DOHH2 (cell line): Measurements from ENCODE around the gene UBE2L3.

Experiments
- H3F3A ChIP-seq: fragments of 200-600 bp; sonication (generic), shearing (Covaris generic); 2 replicates; pipeline ENCODE4 v1.6.0; 2016; ENCODE audit warnings: antibody characterized with exemption, mild to moderate bottlenecking; ENCODE audit not compliant: control insufficient read depth, insufficient read depth
- H3K27ac ChIP-seq: fragments of 200-600 bp; sonication (generic); 2 replicates; pipeline ENCODE4 v1.5.1; 2014; ENCODE audit warnings: low read depth, mild to moderate bottlenecking, low read length, moderate library complexity
- H3K27me3 ChIP-seq: fragments of 200-600 bp; sonication (generic); 2 replicates; pipeline ENCODE4 v1.6.1; 2014; ENCODE audit warnings: mild to moderate bottlenecking, low read length, mixed read lengths; ENCODE audit not compliant: control insufficient read depth
- H3K36me3 ChIP-seq: fragments of 200-600 bp; sonication (generic); 2 replicates; pipeline ENCODE4 v1.6.1; 2014; ENCODE audit warnings: mild to moderate bottlenecking, low read length, moderate library complexity, mixed read lengths; ENCODE audit not compliant: control insufficient read depth
- H3K4me1 ChIP-seq: fragments of 200-600 bp; sonication (generic); 2 replicates; pipeline ENCODE4 v1.6.1; 2014; ENCODE audit warnings: mild to moderate bottlenecking, low read length, mixed read lengths; ENCODE audit not compliant: control insufficient read depth
- H3K4me2 ChIP-seq: fragments of 200-600 bp; sonication (generic); 2 replicates; pipeline ENCODE4 v1.6.0; 2014; ENCODE audit warnings: mild to moderate bottlenecking, low read length, moderate library complexity
- H3K4me3 ChIP-seq: fragments of 200-600 bp; sonication (generic); 2 replicates; pipeline ENCODE4 v1.5.1; 2014; ENCODE audit warnings: mild to moderate bottlenecking, low read length, mixed read lengths
- H3K79me2 ChIP-seq: fragments of 200-600 bp; sonication (generic); 2 replicates; pipeline ENCODE4 v1.6.1; 2014; ENCODE audit warnings: mild to moderate bottlenecking, low read length, mixed read lengths; ENCODE audit not compliant: control insufficient read depth
- H3K9me2 ChIP-seq: fragments of 200-600 bp; sonication (generic); replicated peaks from 2 replicates; pipeline ENCODE4 v1.6.1; 2014; ENCODE audit warnings: mild to moderate bottlenecking, low read length, mixed read lengths; ENCODE audit not compliant: control insufficient read depth
- H3K9me3 ChIP-seq: fragments of 200-600 bp; sonication (generic); 2 replicates; pipeline ENCODE4 v1.6.1; 2014; ENCODE audit warnings: antibody characterized with exemption, low read length, mixed read lengths; ENCODE audit not compliant: control insufficient read depth, insufficient read depth
- H4K20me1 ChIP-seq: fragments of 200-600 bp; sonication (generic); 2 replicates; pipeline ENCODE4 v1.6.0; 2014; ENCODE audit warnings: low read depth, mild to moderate bottlenecking, antibody characterized with exemption, low read length, moderate library complexity; ENCODE audit not compliant: control insufficient read depth, insufficient read depth
- EZH2phosphoT487 ChIP-seq: fragments of 200-600 bp; sonication (generic); IDR thresholded peaks from 2 replicates; pipeline ENCODE4 v1.6.1; 2017; ENCODE audit warnings: borderline replicate concordance, mild to moderate bottlenecking, antibody characterized with exemption, low read length, moderate library complexity, mixed read lengths
- TF ChIP-seq, protein P1 (sequence below): fragments of 200-600 bp; sonication (generic); IDR thresholded peaks from one replicate; pipeline ENCODE4 v1.5.1; 2014; ENCODE audit warnings: antibody characterized with exemption, mild to moderate bottlenecking, low read depth, low read length; ENCODE audit not compliant: poor library complexity, severe bottlenecking

UBE2L3 gene

GRCh38 chr22:21629255-21630149, 62.0 kb downstream of the UBE2L3 start, which contains the start of gene YDJC:
TSS of gene YDJC (minus strand) at chr22:21630022. CDS start at chr22:21630014, 8 bp downstream.
- peak within 1 kb of the TSS; percentile 92 for H3K4me3 ChIP-seq
- peaks cover 27% of the 10 kb centered on the region for H3F3A ChIP-seq
- H3K27ac ChIP-seq = peak within 1 kb of the TSS; percentile 88
- H4K20me1 ChIP-seq = 0 out of 2 replicates have a peak, but pooled peaks cover 3% of the 10 kb centered on the region
- no peaks in the 10 kb centered on the region; the same call in 1 of the 2 replicates for H3K9me3 ChIP-seq
- H3K79me2 ChIP-seq = peaks cover 53% of the 10 kb centered on the region
- no peaks in the 10 kb centered on the region for H3K27me3 ChIP-seq
- TF ChIP-seq, protein P1, sequence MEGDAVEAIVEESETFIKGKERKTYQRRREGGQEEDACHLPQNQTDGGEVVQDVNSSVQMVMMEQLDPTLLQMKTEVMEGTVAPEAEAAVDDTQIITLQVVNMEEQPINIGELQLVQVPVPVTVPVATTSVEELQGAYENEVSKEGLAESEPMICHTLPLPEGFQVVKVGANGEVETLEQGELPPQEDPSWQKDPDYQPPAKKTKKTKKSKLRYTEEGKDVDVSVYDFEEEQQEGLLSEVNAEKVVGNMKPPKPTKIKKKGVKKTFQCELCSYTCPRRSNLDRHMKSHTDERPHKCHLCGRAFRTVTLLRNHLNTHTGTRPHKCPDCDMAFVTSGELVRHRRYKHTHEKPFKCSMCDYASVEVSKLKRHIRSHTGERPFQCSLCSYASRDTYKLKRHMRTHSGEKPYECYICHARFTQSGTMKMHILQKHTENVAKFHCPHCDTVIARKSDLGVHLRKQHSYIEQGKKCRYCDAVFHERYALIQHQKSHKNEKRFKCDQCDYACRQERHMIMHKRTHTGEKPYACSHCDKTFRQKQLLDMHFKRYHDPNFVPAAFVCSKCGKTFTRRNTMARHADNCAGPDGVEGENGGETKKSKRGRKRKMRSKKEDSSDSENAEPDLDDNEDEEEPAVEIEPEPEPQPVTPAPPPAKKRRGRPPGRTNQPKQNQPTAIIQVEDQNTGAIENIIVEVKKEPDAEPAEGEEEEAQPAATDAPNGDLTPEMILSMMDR = peak; percentile 78
- no peak for TF ChIP-seq EZH2phosphoT487
- peaks cover 46% of the 10 kb centered on the region for H3K36me3 ChIP-seq
- H3K4me2 ChIP-seq = peak within 1 kb of the TSS; percentile 89
- H3K9me2 ChIP-seq = no peaks in the 10 kb centered on the region
- H3K4me1 ChIP-seq = peaks cover 56% of the 10 kb centered on the region

DNA sequence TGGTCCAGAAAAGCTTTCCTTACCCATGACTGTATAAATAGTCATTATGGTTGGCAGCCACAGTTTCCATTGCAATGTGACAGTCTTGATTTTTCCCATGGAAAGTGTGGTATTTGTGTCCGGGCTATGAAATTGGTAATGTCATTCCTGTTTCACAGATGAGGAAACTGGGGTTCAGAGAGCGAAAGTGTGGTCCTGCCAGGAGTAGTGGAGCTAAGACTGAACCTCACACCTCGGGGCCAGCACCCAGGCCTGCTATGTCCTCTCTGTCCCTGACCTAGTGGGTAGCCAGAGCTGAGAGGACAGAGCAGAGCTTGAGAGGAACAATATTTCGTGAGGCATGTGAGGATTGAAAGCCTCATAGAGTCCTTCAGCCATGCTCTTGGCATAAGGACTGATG, 63.5 kb downstream of the UBE2L3 start:
- H3K36me3 ChIP-seq = peaks cover 36% of the 10 kb centered on the region
- H4K20me1 ChIP-seq = 0 out of 2 replicates have a peak, but pooled peaks cover 3% of the 10 kb centered on the region
- H3K9me2 ChIP-seq = no peaks in the 10 kb centered on the region
- H3K4me1 ChIP-seq = peaks cover 45% of the 10 kb centered on the region
- H3K27me3 ChIP-seq = no peaks in the 10 kb centered on the region
- peaks cover 19% of the 10 kb centered on the region for H3F3A ChIP-seq
- H3K79me2 ChIP-seq = peaks cover 39% of the 10 kb centered on the region
- H3K4me3 ChIP-seq = no peak overlapping the region
- TF ChIP-seq, protein P1 = no peak
- no peak for TF ChIP-seq EZH2phosphoT487
- no peaks in the 10 kb centered on the region; the same call in 1 of the 2 replicates for H3K9me3 ChIP-seq
- no peak overlapping the region for H3K27ac ChIP-seq
- H3K4me2 ChIP-seq = no peak overlapping the region

DNA sequence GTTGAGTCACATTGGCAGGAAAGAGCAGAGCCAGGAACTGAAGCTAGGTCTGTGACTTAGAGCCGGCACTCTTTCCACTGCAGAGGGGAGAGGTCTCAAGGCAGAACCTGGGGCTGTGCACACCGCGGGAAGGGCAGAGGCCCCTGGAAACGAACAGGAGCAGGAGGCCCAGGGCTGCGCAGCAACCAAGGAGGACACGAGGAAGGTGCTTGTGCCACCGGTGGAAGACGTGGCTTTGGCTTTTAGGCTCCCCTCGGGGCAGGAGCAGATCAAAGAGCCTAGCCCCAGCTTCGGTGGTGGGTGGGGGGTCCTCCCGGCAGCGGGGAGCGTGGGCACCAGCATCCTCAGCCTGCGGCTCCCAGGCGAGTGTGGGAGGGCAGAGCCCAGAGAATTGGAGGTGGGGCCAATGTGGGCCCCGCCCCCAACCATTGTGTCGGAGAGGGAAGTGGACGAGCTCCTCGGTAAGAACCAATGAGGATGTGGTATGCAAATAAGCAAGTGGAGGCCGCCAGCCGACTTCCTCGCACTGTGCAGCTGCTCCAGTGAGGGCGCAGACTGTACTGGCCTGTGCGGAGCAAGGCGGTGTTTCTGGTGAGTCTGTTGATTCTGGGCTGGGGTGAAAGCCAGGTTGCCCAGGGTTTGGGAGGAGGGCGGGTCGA, 64.9 kb downstream of the UBE2L3 start, which contains the start of gene CCDC116:
TSS of gene CCDC116 (plus strand) at position 524 of the 659 bp plus-strand sequence. CDS start 422 bp downstream, outside the sequence.
- Histone ChIP-seq H3F3A (peaks cover 10% of the 10 kb centered on the region; the same call in 1 of the 2 replicates), H3K4me1 (peaks cover 32% of the 10 kb centered on the region), H3K27me3 (no peaks in the 10 kb centered on the region), H3K4me3 (no peak within 1 kb of the TSS), H4K20me1 (0 out of 2 replicates have a peak, but pooled peaks cover 3% of the 10 kb centered on the region), H3K79me2 (peaks cover 25% of the 10 kb centered on the region), H3K27ac (no peak within 1 kb of the TSS), H3K9me3 (no peaks in the 10 kb centered on the region; the same call in 1 of the 2 replicates), H3K4me2 (0 out of 2 replicates have a peak within 1 kb of the TSS, but pooled peaks have one; percentile 19), H3K9me2 (no peaks in the 10 kb centered on the region), H3K36me3 (peaks cover 23% of the 10 kb centered on the region)
- no peak for TF ChIP-seq EZH2phosphoT487
- TF ChIP-seq, protein P1 = no peak
